ENCODE data around the gene SLC46A1.

SLC46A1 gene

GRCh38 chr17:28404007-28404406 is 2.0 kb downstream of the SLC46A1 start:
- DNase-seq: no peak

GRCh38 chr17:28402844-28403243 is 3.2 kb downstream of the SLC46A1 start:
- no peak for DNase-seq

DNA sequence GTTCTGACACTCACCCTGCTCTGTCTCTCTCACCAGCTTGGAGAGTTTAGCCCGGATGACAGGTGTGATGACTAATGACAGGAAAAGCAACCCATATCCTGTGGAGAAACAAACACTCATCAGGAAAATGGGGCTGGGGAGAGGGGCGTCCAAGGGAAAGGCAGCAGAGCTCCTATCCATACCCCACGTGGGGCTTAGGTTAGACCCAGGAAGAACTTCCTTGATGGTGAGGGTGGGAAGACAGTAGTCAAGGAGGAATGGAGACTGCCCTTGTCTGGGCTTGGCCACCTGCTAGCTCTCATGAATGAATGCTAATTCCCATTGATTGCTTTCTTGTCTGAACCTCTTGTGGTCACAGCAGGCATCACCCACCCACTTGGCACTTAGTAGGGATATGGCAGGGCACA is 3.8 kb downstream of the SLC46A1 start:
- DNase-seq: no peak

- no peak for DNase-seq
Observed at GRCh38 chr17:28399808-28400207, 6.2 kb downstream of the SLC46A1 start.

DNA sequence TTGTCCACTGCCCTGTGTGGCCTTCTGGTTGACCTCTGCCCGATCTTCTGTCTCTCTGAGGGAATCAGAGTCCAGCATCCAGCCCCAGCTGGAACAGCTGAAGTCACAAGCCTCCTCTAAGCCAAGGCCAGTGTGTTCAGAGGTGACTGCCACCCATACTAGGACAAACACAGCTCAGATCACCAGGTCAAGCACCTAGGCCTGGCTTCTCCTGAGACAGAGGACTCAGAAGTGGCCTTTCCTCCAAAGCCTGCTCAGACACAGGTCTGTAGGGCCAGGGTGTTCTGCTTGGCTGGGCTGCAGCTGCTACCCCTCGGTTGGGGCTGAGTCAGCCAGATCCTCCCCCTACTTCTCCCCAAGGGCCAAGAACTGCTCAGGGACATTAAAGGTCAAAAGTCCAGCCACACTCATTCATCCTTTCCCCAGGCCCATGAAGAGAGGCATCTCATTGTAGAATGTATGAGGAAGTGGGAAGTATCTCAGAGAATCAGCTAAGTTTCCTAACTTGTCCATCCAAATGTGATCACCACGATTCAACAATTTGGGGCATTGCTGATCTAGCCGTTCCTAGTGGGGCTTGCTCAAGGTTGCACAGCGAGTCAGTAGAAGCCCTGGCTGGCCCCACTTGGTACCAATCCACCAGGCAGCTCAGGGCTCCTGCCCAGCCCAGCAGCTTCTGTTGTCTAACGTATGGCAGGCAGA is 7.6 kb downstream of the SLC46A1 start:
- DNase-seq: no peak

DNA sequence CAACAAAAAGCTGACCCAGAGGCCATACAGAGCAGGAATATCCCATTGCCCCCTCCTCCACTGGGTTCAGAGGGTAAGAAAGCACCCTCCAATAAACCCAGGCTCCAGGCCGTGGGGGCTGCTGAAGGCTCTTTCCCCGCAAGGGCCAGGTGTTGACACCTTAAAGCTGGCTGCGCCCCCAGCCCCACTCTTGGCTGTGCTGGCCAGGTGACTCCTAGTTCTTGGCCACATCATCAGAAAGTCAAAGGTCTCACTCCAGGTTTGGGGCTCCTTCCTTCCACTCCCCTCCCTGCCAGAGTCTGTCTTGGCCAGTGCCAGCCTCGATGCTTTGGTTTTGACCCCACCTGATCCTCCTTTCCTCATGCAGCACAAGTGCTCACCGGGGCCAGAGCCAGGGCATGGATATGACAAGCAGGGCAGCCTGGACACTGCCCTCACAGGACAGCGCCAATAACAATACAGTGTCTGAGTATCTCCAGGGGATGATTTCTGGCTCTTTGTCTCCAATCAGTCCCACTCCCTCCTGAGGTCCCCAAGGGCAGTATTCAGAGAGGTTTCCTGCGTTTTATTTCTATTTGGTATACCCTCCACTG is 8.2 kb downstream of the SLC46A1 start:
- no peak for DNase-seq

GRCh38 chr17:28397275-28397674 is 8.7 kb downstream of the SLC46A1 start:
- no peak for DNase-seq

- no peak for DNase-seq
Observed at GRCh38 chr17:28396635-28397239, 9.3 kb downstream of the SLC46A1 start.

DNA sequence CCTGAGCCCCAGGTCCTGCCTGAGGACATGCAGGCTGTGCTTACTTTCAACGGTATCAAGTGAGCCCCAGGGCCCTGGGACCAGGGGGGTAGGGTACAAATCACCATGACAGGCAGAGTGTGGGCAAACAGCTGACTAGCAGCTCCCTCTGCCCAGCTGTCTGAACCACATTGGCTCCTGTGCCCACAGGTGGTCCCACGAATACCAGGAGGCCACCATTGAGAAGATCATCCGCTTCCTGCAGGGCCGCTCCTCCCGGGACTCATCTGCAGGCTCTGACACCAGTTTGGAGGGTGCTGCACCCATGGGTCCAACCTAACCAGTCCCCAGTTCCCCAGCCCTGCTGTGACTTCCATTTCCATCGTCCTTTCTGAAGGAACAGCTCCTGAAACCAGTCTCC is 10.0 kb downstream of the SLC46A1 start:
- no peak for DNase-seq

DNA sequence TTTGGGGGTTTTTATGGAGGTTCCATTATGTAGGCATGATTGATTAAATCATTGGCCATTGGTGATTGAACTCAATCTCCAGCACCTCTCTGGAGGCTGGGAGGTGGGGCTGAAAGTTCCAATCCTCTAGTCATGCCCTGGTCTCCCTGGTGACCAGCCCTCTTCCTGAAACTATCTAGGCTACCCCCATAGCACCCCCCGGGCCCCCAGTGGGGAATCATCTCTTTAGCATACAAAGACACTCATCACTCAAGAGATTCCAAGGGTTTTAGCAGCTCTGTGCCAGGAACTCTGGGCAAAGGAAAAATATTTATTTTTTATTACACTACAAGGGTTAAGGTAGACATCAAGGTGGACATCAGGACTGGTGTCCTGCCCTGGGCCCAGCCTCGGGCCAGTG is 10.6 kb downstream of the SLC46A1 start:
- DNase-seq: no peak

GRCh38 chr17:28394337-28395116 is 11.5 kb downstream of the SLC46A1 start:
- no peak for DNase-seq

DNA sequence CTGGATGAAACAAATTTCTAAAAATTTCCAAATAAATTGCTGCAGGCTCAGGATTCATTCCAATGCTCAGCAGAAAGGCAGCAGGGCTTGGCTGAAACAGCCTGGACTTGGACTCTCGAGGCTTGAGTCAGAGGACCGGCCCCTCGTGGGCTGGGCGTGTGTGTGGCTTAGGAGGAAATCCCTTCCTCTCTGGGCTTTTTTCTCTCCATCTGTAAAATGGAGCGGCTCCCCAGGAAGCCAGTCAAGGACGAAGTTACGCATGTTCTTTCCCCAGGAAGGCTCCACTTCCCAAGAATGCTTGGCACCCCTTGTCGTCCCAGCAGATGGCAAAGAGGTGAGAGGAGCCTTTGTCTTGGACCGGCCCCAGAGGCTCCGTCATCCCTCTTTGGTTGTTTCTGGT is 13.5 kb downstream of the SLC46A1 start:
- no peak for DNase-seq

DNA sequence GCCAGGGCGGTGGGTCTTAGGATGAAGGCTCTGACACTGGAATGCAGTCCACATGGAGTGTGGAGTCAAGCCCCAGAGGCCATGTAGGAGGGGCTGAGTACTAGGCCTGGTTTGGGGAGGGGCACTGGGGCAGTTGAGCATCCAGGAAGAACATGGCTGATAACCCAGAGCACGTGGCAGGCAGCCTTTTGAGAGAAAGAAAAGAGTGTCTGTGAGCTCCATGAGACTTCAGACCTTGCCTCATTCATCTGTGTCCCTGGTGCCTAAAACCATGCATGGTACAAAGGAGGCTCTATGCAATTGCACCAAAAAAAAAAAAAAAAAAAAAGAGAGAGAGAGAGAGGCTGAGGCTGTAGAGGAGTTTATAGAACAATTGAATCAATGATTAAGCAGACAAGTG is 14.6 kb downstream of the SLC46A1 start:
- DNase-seq: no peak

GRCh38 chr17:28390984-28391383 is 15.0 kb downstream of the SLC46A1 start:
- no peak for DNase-seq

DNA sequence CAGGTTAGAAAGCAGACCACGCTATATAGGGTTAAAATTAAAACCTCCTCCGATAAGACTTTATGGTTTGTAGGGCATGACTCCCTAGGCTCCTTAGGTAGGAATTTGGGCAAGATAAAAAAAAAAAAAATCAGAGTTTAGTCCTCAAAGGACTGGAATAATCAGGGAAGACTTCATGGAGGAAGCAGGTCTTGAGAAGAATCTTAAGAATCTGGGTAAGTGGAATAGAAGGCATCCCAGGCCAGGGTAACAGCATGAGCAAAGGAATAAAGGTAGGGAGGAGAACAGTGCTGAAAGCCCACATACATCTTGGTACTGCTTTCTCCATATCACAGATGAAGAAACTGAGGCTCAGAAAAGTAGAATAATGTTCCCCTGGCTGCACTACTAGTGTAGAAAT is 15.4 kb downstream of the SLC46A1 start:
- no peak for DNase-seq

GRCh38 chr17:28390141-28390540 is 15.9 kb downstream of the SLC46A1 start:
- DNase-seq: no peak

- DNase-seq: no peak
Observed at GRCh38 chr17:28388106-28388505, 17.9 kb downstream of the SLC46A1 start.

DNA sequence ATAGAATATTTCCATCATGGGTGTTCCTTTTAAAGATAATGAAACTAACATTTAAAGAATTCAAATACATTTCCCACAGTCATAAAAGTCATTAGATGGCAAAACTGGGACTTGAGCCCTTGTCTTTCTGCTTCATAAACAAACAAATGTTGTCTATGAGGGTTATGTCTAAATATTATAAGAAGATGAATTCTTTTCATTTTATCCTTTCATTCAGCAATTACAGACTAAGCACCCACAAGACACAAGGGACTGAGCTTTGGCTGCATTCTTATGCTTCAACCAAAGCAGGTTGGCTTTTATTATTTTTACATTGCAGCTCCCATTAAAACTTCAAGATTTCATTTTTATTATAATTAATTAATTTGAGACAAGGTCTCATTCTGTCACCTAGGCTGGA is 19.6 kb downstream of the SLC46A1 start:
- DNase-seq: no peak

DNA sequence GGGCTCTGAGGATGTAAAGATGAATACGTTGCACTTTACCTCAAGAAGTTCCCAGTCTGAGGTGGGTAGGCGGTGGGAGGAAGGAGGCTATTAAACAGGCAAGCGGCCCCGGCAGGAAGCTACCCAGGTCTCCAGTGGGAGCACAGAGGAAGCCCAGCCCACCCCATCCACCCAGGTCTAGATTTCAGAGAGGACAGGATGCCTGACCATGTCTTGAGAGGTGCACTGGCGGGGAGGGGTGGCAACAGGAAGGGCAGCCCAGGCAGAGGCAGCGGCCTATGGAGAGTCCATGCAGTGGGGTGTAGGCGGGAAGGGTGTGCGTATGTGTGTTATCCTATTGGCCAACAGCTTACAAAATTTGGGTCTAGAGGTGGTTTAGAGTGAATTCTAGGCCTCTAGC is 20.6 kb downstream of the SLC46A1 start:
- DNase-seq: peak; percentile 10

- no peak for DNase-seq
Observed at GRCh38 chr17:28385037-28385400, 21.0 kb downstream of the SLC46A1 start.

DNA sequence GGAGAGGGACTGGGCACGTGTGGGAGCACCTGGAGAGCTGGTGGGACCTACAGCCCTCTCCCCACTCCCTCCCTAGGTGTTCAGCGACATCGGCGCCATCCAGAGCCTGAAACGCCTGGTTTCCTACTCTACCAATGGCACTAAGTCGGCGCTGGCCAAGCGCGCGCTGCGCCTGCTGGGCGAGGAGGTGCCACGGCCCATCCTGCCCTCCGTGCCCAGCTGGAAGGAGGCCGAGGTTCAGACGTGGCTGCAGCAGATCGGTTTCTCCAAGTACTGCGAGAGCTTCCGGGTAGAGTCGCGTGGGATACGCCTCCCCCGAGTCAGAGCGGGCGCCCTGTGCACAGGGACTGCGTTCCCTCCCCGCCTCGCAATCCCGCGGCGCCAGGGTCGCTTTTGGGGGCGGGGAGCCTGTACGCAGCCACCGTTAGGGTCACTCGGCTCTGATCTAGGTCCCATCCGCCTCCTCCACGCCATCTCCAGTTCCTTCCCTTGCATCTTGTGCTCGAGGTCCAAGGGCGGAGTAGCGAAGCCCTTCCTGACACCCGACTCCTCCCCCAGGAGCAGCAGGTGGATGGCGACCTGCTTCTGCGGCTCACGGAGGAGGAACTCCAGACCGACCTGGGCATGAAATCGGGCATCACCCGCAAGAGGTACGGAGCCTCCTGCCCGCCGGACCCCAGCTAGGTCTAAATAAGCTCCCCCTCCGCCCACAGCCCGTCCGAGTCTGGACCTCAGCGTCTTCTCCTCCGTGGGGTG is 21.6 kb downstream of the SLC46A1 start:
- peak; percentile 93 for DNase-seq

DNA sequence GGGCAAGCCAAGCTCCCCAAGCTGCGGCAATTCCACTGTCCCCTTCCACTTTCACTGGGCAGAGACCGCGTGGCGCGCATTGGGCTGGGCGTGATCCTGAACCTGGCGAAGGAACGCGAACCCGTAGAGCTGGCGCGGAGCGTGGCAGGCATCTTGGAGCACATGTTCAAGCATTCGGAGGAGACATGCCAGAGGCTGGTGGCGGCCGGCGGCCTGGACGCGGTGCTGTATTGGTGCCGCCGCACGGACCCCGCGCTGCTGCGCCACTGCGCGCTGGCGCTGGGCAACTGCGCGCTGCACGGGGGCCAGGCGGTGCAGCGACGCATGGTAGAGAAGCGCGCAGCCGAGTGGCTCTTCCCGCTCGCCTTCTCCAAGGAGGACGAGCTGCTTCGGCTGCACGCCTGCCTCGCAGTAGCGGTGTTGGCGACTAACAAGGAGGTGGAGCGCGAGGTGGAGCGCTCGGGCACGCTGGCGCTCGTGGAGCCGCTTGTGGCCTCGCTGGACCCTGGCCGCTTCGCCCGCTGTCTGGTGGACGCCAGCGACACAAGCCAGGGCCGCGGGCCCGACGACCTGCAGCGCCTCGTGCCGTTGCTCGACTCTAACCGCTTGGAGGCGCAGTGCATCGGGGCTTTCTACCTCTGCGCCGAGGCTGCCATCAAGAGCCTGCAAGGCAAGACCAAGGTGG is 24.7 kb downstream of the SLC46A1 start:
- DNase-seq: no peak

All from DMS79 (cell line).